ENCODE data around the gene LPIN2. TPM values are rescaled to one million over a fixed set of nuclear protein-coding genes. Genes with fewer than 3 reads are reported as not detected.
"Not testable (repeated sequence)": the region's sequence is repeated elsewhere in the genome, so short reads cannot be mapped to it uniquely, and the experiment has no call there.

Gene LPIN2
- total RNA-seq, 1 donor from 2014 or later, result 8.2 TPM

GRCh38 chr18:3054780-3055179 is 41.8 kb upstream of the LPIN2 start:
- TF ChIP-seq CTCF (IDR thresholded peaks at IDR 0.05; ENCODE audit: borderline replicate concordance), result no peak
- Histone ChIP-seq H3K36me3 (no peaks in the 10 kb centered on the region), H3K27ac (replicated peaks) (no peak overlapping the region), H3K4me3 (no peak overlapping the region), H3K9me3 (replicated peaks) (no peaks in the 10 kb centered on the region), H3K4me1 (peaks cover 7% of the 10 kb centered on the region), H3K27me3 (ENCODE audit: low read depth) (no peaks in the 10 kb centered on the region)
- intact Hi-C loops (cut with micrococcal nuclease), result no loop called here
- no peak for DNase-seq

GRCh38 chr18:3054214-3054613 is 41.3 kb upstream of the LPIN2 start:
- no peak for TF ChIP-seq CTCF (IDR thresholded peaks at IDR 0.05; ENCODE audit: borderline replicate concordance)
- Histone ChIP-seq H3K9me3 (replicated peaks) (no peaks in the 10 kb centered on the region), H3K4me3 (no peak overlapping the region), H3K27ac (replicated peaks) (no peak overlapping the region), H3K36me3 (no peaks in the 10 kb centered on the region), H3K4me1 (peaks cover 6% of the 10 kb centered on the region), H3K27me3 (ENCODE audit: low read depth) (no peaks in the 10 kb centered on the region)
- intact Hi-C loops (cut with micrococcal nuclease), result no loop called here
- DNase-seq, result no peak

- no peak overlapping the region for H3K4me3 ChIP-seq
- no peak for TF ChIP-seq CTCF (IDR thresholded peaks at IDR 0.05; ENCODE audit: borderline replicate concordance)
- H3K9me3 ChIP-seq (replicated peaks), result no peaks in the 10 kb centered on the region
- H3K27me3 ChIP-seq (ENCODE audit: low read depth), result no peaks in the 10 kb centered on the region
- H3K36me3 ChIP-seq, result no peaks in the 10 kb centered on the region
- DNase-seq, result no peak
- H3K27ac ChIP-seq (replicated peaks), result no peak overlapping the region
- intact Hi-C loops (cut with micrococcal nuclease), result no loop called here
- no peaks in the 10 kb centered on the region for H3K4me1 ChIP-seq
Observed at GRCh38 chr18:3053081-3053480, 40.1 kb upstream of the LPIN2 start.

GRCh38 chr18:3052411-3052758 is 39.4 kb upstream of the LPIN2 start:
- Histone ChIP-seq H3K36me3 (no peaks in the 10 kb centered on the region), H3K27ac (replicated peaks) (no peak overlapping the region), H3K9me3 (replicated peaks) (no peaks in the 10 kb centered on the region), H3K4me3 (no peak overlapping the region), H3K4me1 (no peaks in the 10 kb centered on the region), H3K27me3 (ENCODE audit: low read depth) (no peaks in the 10 kb centered on the region)
- TF ChIP-seq CTCF (IDR thresholded peaks at IDR 0.05; ENCODE audit: borderline replicate concordance), result no peak
- no peak for DNase-seq
- intact Hi-C loops (cut with micrococcal nuclease), result no loop called here

- Histone ChIP-seq H3K4me3 (no peak overlapping the region), H3K27me3 (ENCODE audit: low read depth) (no peaks in the 10 kb centered on the region), H3K9me3 (replicated peaks) (no peaks in the 10 kb centered on the region), H3K4me1 (no peaks in the 10 kb centered on the region), H3K27ac (replicated peaks) (no peak overlapping the region), H3K36me3 (no peaks in the 10 kb centered on the region)
- DNase-seq, result no peak
- intact Hi-C loops (cut with micrococcal nuclease), result no loop called here
- no peak for TF ChIP-seq CTCF (IDR thresholded peaks at IDR 0.05; ENCODE audit: borderline replicate concordance)
Observed at GRCh38 chr18:3051718-3052410, 38.9 kb upstream of the LPIN2 start.

GRCh38 chr18:3049897-3050454 is 37.0 kb upstream of the LPIN2 start:
- H3K4me3 ChIP-seq, H3K4me1 ChIP-seq: not testable (repeated sequence)

More at GRCh38 chr18:3049897-3050454, 37.0 kb upstream of the LPIN2 start:
- H3K9me3 ChIP-seq (replicated peaks); H3K36me3 ChIP-seq; intact Hi-C loops (cut with micrococcal nuclease); H3K27me3 ChIP-seq (ENCODE audit: low read depth); H3K27ac ChIP-seq (replicated peaks); DNase-seq: not testable (repeated sequence)
